GM19025 (cell line): ENCODE measurements around the gene PSME1.
A peak's percentile ranks its signal among the peaks of the same experiment; 100 is the strongest.

Source experiments
- ATAC-seq: cut with Tn5 transposase; IDR thresholded peaks from one replicate; pipeline ENCODE4 v1.9.1; 2021; ENCODE audit warnings: mild to moderate bottlenecking, low read depth, moderate library complexity; ENCODE audit not compliant: unreplicated experiment

The PSME1 gene

GRCh38 chr14:24167469-24168114 lies 31.6 kb downstream of the PSME1 start:
- no peak for ATAC-seq

GRCh38 chr14:24171422-24172260 lies 35.6 kb downstream of the PSME1 start, which contains the start of gene REC8:
TSS of gene REC8 (plus strand) at chr14:24172080. CDS start at chr14:24172553, 473 bp downstream.
- ATAC-seq = peak; percentile 72

DNA sequence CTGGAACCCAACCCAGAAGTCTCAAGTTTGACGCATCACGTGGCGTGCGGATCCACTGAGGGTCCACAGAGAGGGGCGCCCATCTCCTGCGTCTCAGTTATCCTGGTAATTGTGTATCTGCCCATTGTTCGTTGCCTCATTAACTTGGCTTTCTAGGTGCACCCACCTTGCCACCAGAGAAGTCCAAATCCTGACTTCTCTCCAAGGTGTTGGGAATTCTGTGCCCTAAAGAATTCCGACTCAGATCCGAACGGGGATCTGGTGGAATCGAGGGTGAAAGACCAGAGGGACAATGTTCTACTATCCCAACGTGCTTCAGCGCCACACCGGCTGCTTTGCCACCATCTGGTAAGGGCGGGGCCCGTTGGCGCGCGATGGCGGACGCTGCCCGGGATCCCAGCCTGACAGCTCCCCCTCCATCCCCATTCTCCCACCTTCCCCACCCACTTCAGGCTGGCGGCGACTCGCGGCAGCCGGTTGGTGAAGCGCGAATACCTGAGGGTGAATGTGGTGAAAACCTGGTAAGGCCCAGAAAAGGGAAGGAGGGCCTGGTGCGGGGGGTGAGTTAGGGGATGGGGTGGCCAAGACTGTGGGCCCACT lies 36.4 kb downstream of the PSME1 start:
- no peak for ATAC-seq

DNA sequence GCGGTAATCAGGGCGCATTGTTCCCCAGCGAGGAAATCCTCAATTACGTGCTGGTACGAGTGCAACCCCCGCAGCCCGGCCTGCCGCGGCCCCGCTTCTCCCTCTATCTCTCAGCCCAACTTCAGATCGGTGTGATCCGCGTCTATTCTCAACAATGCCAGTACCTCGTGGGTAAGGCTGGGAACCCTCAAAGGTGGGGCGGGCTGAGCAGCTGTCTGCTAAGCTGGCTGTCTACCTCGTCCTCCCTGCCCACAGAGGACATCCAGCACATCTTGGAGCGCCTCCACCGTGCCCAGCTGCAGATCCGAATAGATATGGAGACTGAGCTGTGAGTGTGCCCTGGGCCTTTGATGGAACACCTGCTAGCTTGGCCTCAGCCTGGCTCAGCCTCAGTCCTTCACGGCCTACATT lies 36.9 kb downstream of the PSME1 start:
- ATAC-seq = no peak

DNA sequence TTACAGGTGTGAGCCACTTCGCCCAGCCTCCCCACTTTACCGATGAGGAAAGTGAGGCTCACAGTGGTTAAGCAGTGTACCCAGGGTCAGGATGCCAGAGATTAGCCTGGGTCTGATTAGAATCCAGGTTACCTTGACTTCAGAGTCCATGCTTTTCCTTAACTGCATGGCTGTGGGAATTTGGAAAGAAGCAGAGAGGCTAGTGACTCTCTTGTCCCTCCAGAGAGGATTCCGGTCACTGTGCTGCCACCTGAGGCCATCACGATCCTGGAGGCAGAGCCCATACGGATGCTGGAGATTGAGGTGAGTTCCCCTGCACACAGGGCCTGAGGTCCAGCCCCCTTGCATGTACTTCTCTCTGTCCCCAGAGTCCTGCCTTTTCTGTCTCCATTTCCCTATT lies 40.6 kb downstream of the PSME1 start:
- ATAC-seq = no peak

- no peak for ATAC-seq
Observed at GRCh38 chr14:24177041-24177825, 41.2 kb downstream of the PSME1 start.

DNA sequence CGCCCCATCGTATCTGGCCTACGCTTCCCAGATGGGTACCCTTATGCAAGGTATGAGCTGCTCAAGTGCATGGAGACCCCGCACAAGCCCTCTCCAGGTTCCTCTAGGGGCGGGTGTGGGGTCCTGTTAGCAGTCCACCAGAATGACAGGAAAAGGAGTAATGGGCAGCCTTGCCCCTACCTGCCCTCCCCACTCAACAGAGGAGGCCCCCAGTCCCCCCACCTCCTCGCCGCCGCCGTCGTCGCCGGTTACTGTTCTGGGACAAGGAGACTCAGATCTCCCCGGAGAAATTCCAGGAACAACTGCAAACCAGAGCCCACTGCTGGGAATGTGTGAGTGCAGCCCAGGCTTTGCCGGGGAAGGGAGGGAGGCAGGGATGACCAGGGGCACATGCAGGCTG lies 41.9 kb downstream of the PSME1 start:
- no peak for ATAC-seq

- ATAC-seq = no peak
Observed at GRCh38 chr14:24178399-24179178, 42.6 kb downstream of the PSME1 start.

DNA sequence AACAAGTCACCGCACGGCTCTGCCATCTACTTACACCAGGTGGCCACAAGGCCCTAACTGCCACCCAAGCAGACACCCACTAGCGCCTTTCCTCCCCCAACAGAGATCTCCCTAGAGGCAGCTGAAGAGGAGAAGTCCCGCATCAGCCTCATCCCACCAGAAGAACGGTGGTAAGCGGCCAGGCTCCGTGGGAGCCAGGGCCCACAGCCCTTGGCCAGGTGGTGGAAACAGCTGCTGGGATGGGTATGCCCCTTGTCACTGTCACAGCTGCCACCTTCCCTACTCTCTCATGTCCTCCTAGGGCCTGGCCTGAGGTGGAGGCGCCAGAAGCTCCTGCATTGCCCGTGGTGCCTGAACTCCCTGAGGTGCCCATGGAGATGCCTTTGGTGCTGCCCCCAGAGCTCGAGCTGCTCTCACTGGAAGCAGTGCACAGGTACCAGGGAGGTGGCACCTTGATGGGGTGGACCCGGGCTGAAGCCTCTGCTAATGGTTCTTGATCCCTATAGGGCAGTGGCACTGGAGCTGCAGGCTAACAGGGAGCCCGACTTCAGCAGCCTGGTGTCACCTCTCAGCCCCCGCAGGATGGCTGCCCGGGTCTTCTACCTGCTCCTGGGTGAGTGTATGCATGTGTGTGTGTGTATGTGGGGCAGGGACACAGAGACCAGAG lies 43.4 kb downstream of the PSME1 start:
- ATAC-seq = no peak

- ATAC-seq = no peak
Observed at GRCh38 chr14:24179961-24180796, 44.2 kb downstream of the PSME1 start.

- no peak for ATAC-seq
Observed at GRCh38 chr14:24181371-24182077, 45.5 kb downstream of the PSME1 start.

GRCh38 chr14:24182110-24182882 lies 46.3 kb downstream of the PSME1 start:
- no peak for ATAC-seq

- no peak for ATAC-seq
Observed at GRCh38 chr14:24183014-24183481, 47.1 kb downstream of the PSME1 start.

- no peak for ATAC-seq
Observed at GRCh38 chr14:24184104-24184970, 48.3 kb downstream of the PSME1 start.

DNA sequence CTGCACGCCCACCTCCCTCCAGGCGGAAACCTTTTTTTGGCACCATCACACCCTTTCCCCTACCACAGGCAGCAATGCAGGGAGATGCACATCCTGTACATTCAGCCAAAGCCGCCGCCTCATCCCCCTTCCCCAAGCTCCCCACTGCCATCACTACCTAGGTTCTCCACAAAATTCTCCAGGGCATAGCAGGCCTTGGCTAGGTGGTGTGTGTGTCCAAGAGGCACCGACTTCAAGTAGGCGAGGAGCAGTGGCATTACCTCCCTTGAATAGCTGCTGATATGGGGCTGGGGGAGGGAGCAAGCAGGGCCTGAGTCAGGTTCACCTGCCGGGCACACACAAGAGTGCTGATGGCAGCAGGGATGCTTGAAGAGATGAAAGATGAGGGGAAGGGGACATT lies 49.0 kb downstream of the PSME1 start:
- ATAC-seq = no peak

DNA sequence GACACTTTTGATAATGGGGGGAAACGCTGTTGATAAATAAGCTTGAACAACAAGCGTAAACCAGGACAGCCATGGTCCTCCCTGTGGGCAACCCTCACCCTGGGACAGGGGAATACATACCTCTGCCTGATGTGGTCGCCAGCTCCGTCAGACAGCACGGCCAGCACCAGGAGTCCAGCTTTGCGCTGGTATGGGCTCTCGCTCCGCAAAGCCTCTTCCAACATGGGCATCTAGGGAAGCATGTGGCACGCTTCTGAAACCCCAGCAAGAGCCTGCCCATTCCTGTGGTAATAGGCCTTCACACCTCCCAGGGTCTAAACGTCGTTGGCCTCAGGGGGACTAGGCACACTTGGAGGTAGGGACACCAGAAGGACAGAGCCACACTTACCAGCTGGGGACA lies 49.7 kb downstream of the PSME1 start:
- no peak for ATAC-seq
